HepG2 (cell line): ENCODE data around the gene KIF1C. TPM values are rescaled to one million over a fixed set of nuclear protein-coding genes. Genes with fewer than 3 reads are reported as not detected.
A peak's percentile ranks its signal among the peaks of the same experiment; 100 is the strongest.

Experiments
- BATF2 ChIP-seq: sonication (generic); formaldehyde crosslinking; IDR thresholded peaks from 2 replicates; pipeline ENCODE4 v1.8.0; 2022; ENCODE audit warnings: mild to moderate bottlenecking, missing genetic modification reagents, moderate library complexity
- CREB1 ChIP-seq, 2 experiments: fragments of 450-650 bp in 1 of 2; IDR thresholded peaks; 2 replicates each; pipeline ENCODE4 v1.6.1; 2016 to 2017; ENCODE audit warnings: control low read depth in 1 of 2, mild to moderate bottlenecking in 1 of 2, missing compliant biosample characterization in 1 of 2, missing genetic modification characterization in 1 of 2
- FLYWCH1 ChIP-seq: sonication (generic); formaldehyde crosslinking; IDR thresholded peaks from 2 replicates; pipeline ENCODE4 v1.8.1; 2023; ENCODE audit warnings: mild to moderate bottlenecking, missing genetic modification reagents
- FOXP1 ChIP-seq, 2 experiments: fragments of 450-650 bp in 1 of 2; IDR thresholded peaks; 2 replicates each; pipeline ENCODE4 v1.6.1; 2017 to 2018; ENCODE audit warnings: antibody characterized with exemption in 1 of 2
- GFI1 ChIP-seq: sonication (generic); formaldehyde crosslinking; IDR thresholded peaks from 2 replicates; pipeline ENCODE4 v1.5.0; 2020; ENCODE audit warnings: missing genetic modification reagents, mild to moderate bottlenecking, borderline replicate concordance
- GPBP1L1 ChIP-seq: sonication (generic); formaldehyde crosslinking; IDR thresholded peaks from 2 replicates; pipeline ENCODE4 v1.5.0; 2020; ENCODE audit warnings: mild to moderate bottlenecking, missing genetic modification reagents
- HIVEP1 ChIP-seq: sonication (generic); formaldehyde crosslinking; IDR thresholded peaks from 2 replicates; pipeline ENCODE4 v1.4.0; 2020; ENCODE audit warnings: mild to moderate bottlenecking, missing genetic modification reagents
- KAT8 ChIP-seq: IDR thresholded peaks from 2 replicates; pipeline ENCODE4 v1.6.1; 2016; ENCODE audit warnings: missing genetic modification reagents, missing compliant biosample characterization
- RBM22 ChIP-seq: fragments of 200-400 bp; formaldehyde crosslinking; optimal IDR thresholded peaks from 2 replicates; pipeline ENCODE3; 2017; ENCODE audit warnings: mild to moderate bottlenecking, low read length, moderate library complexity
- SCMH1 ChIP-seq: sonication (generic); formaldehyde crosslinking; IDR thresholded peaks from 2 replicates; pipeline ENCODE4 v1.9.0; 2021; ENCODE audit warnings: missing genetic modification reagents, mild to moderate bottlenecking, borderline replicate concordance
- SNRNP70 ChIP-seq: fragments of 200-400 bp; formaldehyde crosslinking; IDR thresholded peaks from 2 replicates; pipeline ENCODE4 v1.6.1; 2017; ENCODE audit warnings: mild to moderate bottlenecking, low read depth, low read length, moderate library complexity
- SP4 ChIP-seq: sonication (generic); formaldehyde crosslinking; IDR thresholded peaks from 2 replicates; pipeline ENCODE4 v1.8.1; 2023; ENCODE audit warnings: mild to moderate bottlenecking, missing genetic modification reagents
- SRSF4 ChIP-seq: fragments of 200-400 bp; formaldehyde crosslinking; IDR thresholded peaks from one replicate; pipeline ENCODE4 v1.6.1; 2018; ENCODE audit warnings: mild to moderate bottlenecking, low read depth, low read length, moderate library complexity; ENCODE audit not compliant: poor library complexity, severe bottlenecking
- TEAD3 ChIP-seq: optimal IDR thresholded peaks from 2 replicates; pipeline ENCODE3; 2016; ENCODE audit warnings: borderline replicate concordance
- ZFP62 ChIP-seq: sonication (generic); formaldehyde crosslinking; IDR thresholded peaks from 2 replicates; pipeline ENCODE4 v1.4.0; 2020; ENCODE audit warnings: missing genetic modification reagents
- ZNF33B ChIP-seq: sonication (generic); formaldehyde crosslinking; IDR thresholded peaks from 2 replicates; pipeline ENCODE4 v1.5.1; 2020; ENCODE audit warnings: mild to moderate bottlenecking, missing genetic modification reagents
- ZNF367 ChIP-seq: sonication (generic); formaldehyde crosslinking; IDR thresholded peaks from 2 replicates; pipeline ENCODE4 v1.4.0; 2020; ENCODE audit warnings: missing genetic modification reagents, borderline replicate concordance
- ZNF570 ChIP-seq: sonication (generic); formaldehyde crosslinking; IDR thresholded peaks from 2 replicates; pipeline ENCODE4 v1.4.0; 2020; ENCODE audit warnings: mild to moderate bottlenecking, missing genetic modification reagents, borderline replicate concordance
- ZNF75D ChIP-seq: sonication (generic); formaldehyde crosslinking; IDR thresholded peaks from 2 replicates; pipeline ENCODE4 v1.8.1; 2023; ENCODE audit warnings: missing genetic modification reagents, mild to moderate bottlenecking, borderline replicate concordance
- ZNF792 ChIP-seq: IDR thresholded peaks from 2 replicates; pipeline ENCODE4 v1.6.1; 2016
- polyA plus RNA-seq, 8 experiments: library from polyadenylated mRNA; depleted of rRNA in 3 of 8; stranded (reverse) in 7 of 8; unstranded in 1 of 8; fragments of >200 nt; fragmentation: Illumina TruSeq in 4 of 8; extraction: Trizol in 4 of 8; gene quantifications; 2 replicates each; pipeline versions ENCODE4 v1.2.1 to v1.2.3, GENCODE V29; 2011 to 2016; ENCODE audit warnings: low read depth in 4 of 8, missing spikeins in 1 of 8, mixed read lengths in 1 of 8; ENCODE audit not compliant: insufficient read depth in 1 of 8
- total RNA-seq, 5 experiments: library from RNA; depleted of rRNA; stranded (reverse); fragments of >200 nt; fragmentation: Illumina TruSeq; extraction: Trizol; gene quantifications; 2 replicates each; pipeline ENCODE4 v1.2.3, GENCODE V29; 2016; ENCODE audit warnings: low read depth in 1 of 5
- TF ChIP-seq, protein P1 (sequence below): IDR thresholded peaks from 2 replicates; pipeline ENCODE4 v1.6.1; 2016; ENCODE audit warnings: low read depth
- TF ChIP-seq, protein P2 (sequence below): sonication (generic); formaldehyde crosslinking; IDR thresholded peaks from 2 replicates; pipeline ENCODE4 v1.8.1; 2023; ENCODE audit warnings: missing genetic modification reagents, inconsistent platforms, borderline replicate concordance
- TF ChIP-seq, protein P3 (sequence below): sonication (generic); formaldehyde crosslinking; IDR thresholded peaks from 2 replicates; pipeline ENCODE4 v1.5.1; 2020; ENCODE audit warnings: mild to moderate bottlenecking, missing genetic modification reagents, borderline replicate concordance

Gene KIF1C
- total and polyA plus RNA-seq, 2 of the 13 experiments (the other 11 are each of a cell fraction or from before 2014, with no cell fraction given): 70.0 to 104 TPM

- TF ChIP-seq, protein P1, sequence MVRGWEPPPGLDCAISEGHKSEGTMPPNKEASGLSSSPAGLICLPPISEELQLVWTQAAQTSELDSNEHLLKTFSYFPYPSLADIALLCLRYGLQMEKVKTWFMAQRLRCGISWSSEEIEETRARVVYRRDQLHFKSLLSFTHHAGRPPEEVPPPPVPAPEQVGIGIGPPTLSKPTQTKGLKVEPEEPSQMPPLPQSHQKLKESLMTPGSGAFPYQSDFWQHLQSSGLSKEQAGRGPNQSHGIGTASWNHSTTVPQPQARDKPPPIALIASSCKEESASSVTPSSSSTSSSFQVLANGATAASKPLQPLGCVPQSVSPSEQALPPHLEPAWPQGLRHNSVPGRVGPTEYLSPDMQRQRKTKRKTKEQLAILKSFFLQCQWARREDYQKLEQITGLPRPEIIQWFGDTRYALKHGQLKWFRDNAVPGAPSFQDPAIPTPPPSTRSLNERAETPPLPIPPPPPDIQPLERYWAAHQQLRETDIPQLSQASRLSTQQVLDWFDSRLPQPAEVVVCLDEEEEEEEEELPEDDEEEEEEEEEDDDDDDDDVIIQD (CRISPR knock-in tag): no peak
- TF ChIP-seq SNRNP70 (no peak), KAT8 (CRISPR knock-in tag) (no peak; the same call in none of the 2 replicates), CREB1 (IDR thresholded peaks at IDR 0.05) (no peak), CREB1 (CRISPR knock-in tag; IDR thresholded peaks at IDR 0.05) (peak; percentile 66), ZNF75D (CRISPR knock-in tag) (no peak), TEAD3 (CRISPR knock-in tag) (peak; percentile 19), GFI1 (CRISPR knock-in tag) (no peak), BATF2 (no peak), GPBP1L1 (no peak), SP4 (CRISPR knock-in tag) (peak; percentile 29; the same call in 1 of the 2 replicates), FOXP1 (IDR thresholded peaks at IDR 0.05) (no peak), FOXP1 (CRISPR knock-in tag; IDR thresholded peaks at IDR 0.05) (no peak), SCMH1 (no peak), ZNF792 (CRISPR knock-in tag) (no peak), SRSF4 (no peak), ZFP62 (CRISPR knock-in tag) (no peak), RBM22 (peak; percentile 58), FLYWCH1 (no peak), ZNF33B (CRISPR knock-in tag) (no peak; the same call in none of the 2 replicates), HIVEP1 (CRISPR knock-in tag) (peak; percentile 43; the same call in 1 of the 2 replicates), ZNF570 (CRISPR knock-in tag) (no peak), ZNF367 (CRISPR knock-in tag) (no peak)
- TF ChIP-seq, protein P2, sequence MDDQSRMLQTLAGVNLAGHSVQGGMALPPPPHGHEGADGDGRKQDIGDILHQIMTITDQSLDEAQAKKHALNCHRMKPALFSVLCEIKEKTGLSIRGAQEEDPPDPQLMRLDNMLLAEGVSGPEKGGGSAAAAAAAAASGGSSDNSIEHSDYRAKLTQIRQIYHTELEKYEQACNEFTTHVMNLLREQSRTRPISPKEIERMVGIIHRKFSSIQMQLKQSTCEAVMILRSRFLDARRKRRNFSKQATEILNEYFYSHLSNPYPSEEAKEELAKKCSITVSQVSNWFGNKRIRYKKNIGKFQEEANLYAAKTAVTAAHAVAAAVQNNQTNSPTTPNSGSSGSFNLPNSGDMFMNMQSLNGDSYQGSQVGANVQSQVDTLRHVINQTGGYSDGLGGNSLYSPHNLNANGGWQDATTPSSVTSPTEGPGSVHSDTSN: no peak
- TF ChIP-seq, protein P3, sequence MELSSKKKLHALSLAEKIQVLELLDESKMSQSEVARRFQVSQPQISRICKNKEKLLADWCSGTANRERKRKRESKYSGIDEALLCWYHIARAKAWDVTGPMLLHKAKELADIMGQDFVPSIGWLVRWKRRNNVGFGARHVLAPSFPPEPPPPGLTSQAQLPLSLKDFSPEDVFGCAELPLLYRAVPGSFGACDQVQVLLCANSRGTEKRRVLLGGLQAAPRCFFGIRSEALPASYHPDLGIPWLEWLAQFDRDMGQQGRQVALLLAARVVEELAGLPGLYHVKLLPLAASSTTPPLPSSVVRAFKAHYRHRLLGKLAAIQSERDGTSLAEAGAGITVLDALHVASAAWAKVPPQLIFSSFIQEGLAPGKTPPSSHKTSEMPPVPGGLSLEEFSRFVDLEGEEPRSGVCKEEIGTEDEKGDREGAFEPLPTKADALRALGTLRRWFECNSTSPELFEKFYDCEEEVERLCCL (CRISPR knock-in tag): 0 out of 2 replicates have a peak, but pooled peaks have one; percentile 41
Observed at GRCh38 chr17:4967539-4968485, 29.9 kb upstream of the KIF1C start, which contains the start of gene SPAG7 (continued).
